HepG2 (cell line): Measurements from ENCODE around the gene CPS1. TPM values are rescaled to one million over a fixed set of nuclear protein-coding genes. Genes with fewer than 3 reads are reported as not detected.

ENCODE experiments used
- ATAC-seq: fragments of 200-7000 bp; cut with Tn5 transposase; 3 replicates; pipeline ENCODE4 v1.9.1; 2020; ENCODE audit warnings: mild to moderate bottlenecking, moderate library complexity
- BruUV-seq: library from RNA; stranded (reverse); fragments of 400-500 nt; replicated peaks from 2 replicates; lab custom pipeline; 2021; lab: Mats Ljungman, UMichigan
- CTCF ChIA-PET: fragments of 300-600 bp; formaldehyde crosslinking; extraction: SDS; loops from one replicate; lab custom pipeline; 2021; ENCODE audit warnings: low total read pairs, inconsistent platforms, low intra/inter-chr PET ratio; lab: Yijun Ruan, JAX
- POLR2A ChIA-PET: fragments of 350-600 bp; sonication (Branson Sonifier 250); formaldehyde crosslinking; loops from one replicate; lab custom pipeline; 2020; ENCODE audit warnings: antibody characterized with exemption, inconsistent platforms; lab: Yijun Ruan, JAX
- DNase-seq: peaks from one replicate; pipeline ENCODE4 v3.0.0-alpha.2; 2015; ENCODE audit warnings: low spot score
- FAIRE-seq: peaks from 3 replicates; lab custom pipeline; 2011; peaks lifted over from hg19 to GRCh38; lab: Jason Lieb, UNC
- H2AFZ ChIP-seq: one replicate; pipeline ENCODE4 v1.6.1; 2011; ENCODE audit warnings: low read length, inconsistent platforms
- H3K27ac ChIP-seq: fragments of 300-600 bp; 3 replicates; pipeline ENCODE4 v1.8.0; 2011; ENCODE audit warnings: mixed run types, mild to moderate bottlenecking, mixed read lengths, low read length, inconsistent platforms; ENCODE audit not compliant: insufficient read depth; ENCODE audit errors: extremely low read length
- H3K27me3 ChIP-seq, 2 experiments: fragments of 200-600 bp in 1 of 2; 2 replicates in 1 of 2; 3 replicates in 1 of 2; pipeline versions ENCODE4 v1.6.0 to v1.8.0; 2011; ENCODE audit warnings: low read length in 2 of 2, mild to moderate bottlenecking in 2 of 2, moderate library complexity in 2 of 2, inconsistent platforms in 1 of 2; ENCODE audit not compliant: insufficient read depth in 2 of 2, control insufficient read depth in 1 of 2
- H3K36me3 ChIP-seq, 2 experiments: fragments of 200-600 bp in 1 of 2; replicated peaks in 1 of 2; 2 replicates in 1 of 2; 3 replicates in 1 of 2; pipeline versions ENCODE4 v1.5.1 to v1.8.0; 2011; ENCODE audit warnings: low read length in 2 of 2, inconsistent platforms in 1 of 2; ENCODE audit not compliant: insufficient read depth in 2 of 2, control insufficient read depth in 1 of 2
- H3K4me1 ChIP-seq: 2 replicates; pipeline ENCODE4 v1.5.1; 2012; ENCODE audit warnings: low read length, inconsistent platforms; ENCODE audit not compliant: insufficient read depth
- H3K4me2 ChIP-seq: 2 replicates; pipeline ENCODE4 v1.6.0; 2011; ENCODE audit warnings: low read depth, low read length, inconsistent platforms
- H3K4me3 ChIP-seq, 3 experiments: fragments of 200-600 bp in 1 of 3; sonication (generic), shearing (Covaris generic) in 1 of 3; replicated peaks in 1 of 3; 2 replicates each; pipeline ENCODE4 v1.5.1; 2011 to 2016; ENCODE audit warnings: low read length in 3 of 3, inconsistent platforms in 2 of 3, low read depth in 2 of 3, mild to moderate bottlenecking in 2 of 3, control low read depth in 1 of 3, mixed read lengths in 1 of 3; ENCODE audit not compliant: insufficient read depth in 1 of 3
- H3K79me2 ChIP-seq: one replicate; pipeline ENCODE4 v1.6.1; 2011; ENCODE audit warnings: low read length, inconsistent platforms; ENCODE audit not compliant: insufficient read depth
- H3K9ac ChIP-seq: 2 replicates; pipeline ENCODE4 v1.6.0; 2011; ENCODE audit warnings: mild to moderate bottlenecking, low read depth, low read length, inconsistent platforms; ENCODE audit not compliant: insufficient read depth
- H3K9me3 ChIP-seq: 2 replicates; pipeline ENCODE4 v1.5.1; 2012; ENCODE audit warnings: mild to moderate bottlenecking, low read length
- H4K20me1 ChIP-seq: 2 replicates; pipeline ENCODE4 v1.6.0; 2011; ENCODE audit warnings: inconsistent platforms, mild to moderate bottlenecking, low read length, moderate library complexity; ENCODE audit not compliant: insufficient read depth
- ATM ChIP-seq: fragments of 450-650 bp; IDR thresholded peaks from 2 replicates; pipeline ENCODE4 v1.7.1; 2017; ENCODE audit warnings: mild to moderate bottlenecking, borderline replicate concordance
- FOXP1 ChIP-seq, 2 experiments: fragments of 450-650 bp in 1 of 2; IDR thresholded peaks; 2 replicates each; pipeline ENCODE4 v1.6.1; 2017 to 2018; ENCODE audit warnings: antibody characterized with exemption in 1 of 2
- HOXA5 ChIP-seq: sonication (generic); formaldehyde crosslinking; IDR thresholded peaks from 2 replicates; pipeline ENCODE4 v1.4.0; 2020; ENCODE audit warnings: missing genetic modification reagents
- SKI ChIP-seq: fragments of 450-650 bp; IDR thresholded peaks from one replicate; pipeline ENCODE4 v1.6.1; 2018; ENCODE audit warnings: mild to moderate bottlenecking; ENCODE audit not compliant: partially characterized antibody
- SMARCE1 ChIP-seq: fragments of 450-650 bp; IDR thresholded peaks from 2 replicates; pipeline ENCODE4 v1.6.1; 2017; ENCODE audit warnings: borderline replicate concordance
- U2AF2 ChIP-seq: fragments of 200-400 bp; formaldehyde crosslinking; IDR thresholded peaks from 2 replicates; pipeline ENCODE4 v1.6.1; 2017; ENCODE audit warnings: low read depth, mild to moderate bottlenecking, low read length
- ZBTB44 ChIP-seq: sonication (generic); formaldehyde crosslinking; IDR thresholded peaks from 2 replicates; pipeline ENCODE4 v1.4.0; 2020; ENCODE audit warnings: missing genetic modification reagents
- ZFP62 ChIP-seq: sonication (generic); formaldehyde crosslinking; IDR thresholded peaks from 2 replicates; pipeline ENCODE4 v1.4.0; 2020; ENCODE audit warnings: missing genetic modification reagents
- ZNF333 ChIP-seq: sonication (generic); formaldehyde crosslinking; IDR thresholded peaks from 2 replicates; pipeline ENCODE4 v1.4.0; 2020; ENCODE audit warnings: mild to moderate bottlenecking, missing genetic modification reagents, borderline replicate concordance
- ZNF441 ChIP-seq: sonication (generic); formaldehyde crosslinking; IDR thresholded peaks from 2 replicates; pipeline ENCODE4 v1.7.0; 2021; ENCODE audit warnings: missing genetic modification reagents, borderline replicate concordance
- ZNF784 ChIP-seq: sonication (generic); formaldehyde crosslinking; IDR thresholded peaks from 2 replicates; pipeline ENCODE4 v1.5.1; 2020; ENCODE audit warnings: missing genetic modification reagents, mild to moderate bottlenecking, borderline replicate concordance
- WGBS: methylation state at CpG from one replicate; pipeline ENCODE4 v1.1.6; 2017; ENCODE audit warnings: low lambda C conversion rate; 5-methylcytosine and 5-hydroxymethylcytosine counted together
- in situ Hi-C: cut with HindIII; loops from 2 replicates; pipeline ENCODE4 v1.10.0; 2017; ENCODE audit warnings: low pct_unique_long_range_greater_than_20kb; ENCODE audit not compliant: extremely low pct_ligation_motif_present
- intact Hi-C: fragments of 100-400 bp; cut with micrococcal nuclease; formaldehyde crosslinking; loops from one replicate; pipeline ENCODE4 v1.10.0; 2022; ENCODE audit not compliant: unreplicated experiment
- polyA plus RNA-seq, 8 experiments: library from polyadenylated mRNA; depleted of rRNA in 3 of 8; stranded (reverse) in 7 of 8; unstranded in 1 of 8; fragments of >200 nt; fragmentation: Illumina TruSeq in 4 of 8; extraction: Trizol in 4 of 8; gene quantifications; 2 replicates each; pipeline versions ENCODE4 v1.2.1 to v1.2.3, GENCODE V29; 2011 to 2016; ENCODE audit warnings: low read depth in 4 of 8, missing spikeins in 1 of 8, mixed read lengths in 1 of 8; ENCODE audit not compliant: insufficient read depth in 1 of 8
- total RNA-seq, 5 experiments: library from RNA; depleted of rRNA; stranded (reverse); fragments of >200 nt; fragmentation: Illumina TruSeq; extraction: Trizol; gene quantifications; 2 replicates each; pipeline ENCODE4 v1.2.3, GENCODE V29; 2016; ENCODE audit warnings: low read depth in 1 of 5

CPS1 gene
- total and polyA plus RNA-seq, 2 of the 13 experiments (the other 11 are each of a cell fraction or from before 2014, with no cell fraction given): 24.4 to 51.7 TPM

- no peak for DNase-seq
- no peak for ATAC-seq
- CTCF ChIA-PET: no interaction called here
These were observed 114.7 kb downstream of the CPS1 start for GRCh38 chr2:210671065-210671464.

More at GRCh38 chr2:210671065-210671464, 114.7 kb downstream of the CPS1 start:
- no peaks in the 10 kb centered on the region for H4K20me1 ChIP-seq
- H3K79me2 ChIP-seq: no peaks in the 10 kb centered on the region
- no peak overlapping the region for H3K9ac ChIP-seq
- no peak overlapping the region for H3K4me3 ChIP-seq
- no peaks in the 10 kb centered on the region for H3K27me3 ChIP-seq
- H3K4me1 ChIP-seq: peaks cover 10% of the 10 kb centered on the region
- no peaks in the 10 kb centered on the region for H3K9me3 ChIP-seq
- 89% methylated on average over 3 of the region's 3 CpGs for WGBS
- FAIRE-seq: no peak
- H3K4me2 ChIP-seq: no peak overlapping the region
- no TSS peak for BruUV-seq
- TF ChIP-seq ZNF441 (CRISPR knock-in tag) (no peak), ZBTB44 (no peak), SKI (no peak), ZFP62 (CRISPR knock-in tag) (no peak), SMARCE1 (no peak), ATM (no peak), U2AF2 (no peak), ZNF784 (CRISPR knock-in tag) (no peak), ZNF333 (CRISPR knock-in tag) (no peak), HOXA5 (no peak), FOXP1 (IDR thresholded peaks at IDR 0.05) (no peak), FOXP1 (CRISPR knock-in tag; IDR thresholded peaks at IDR 0.05) (no peak)
- in situ Hi-C loops: loop anchor here (25.0 kb wide), 1 partner anchor 366 kb away; no protein-coding TSS in a partner anchor
- no peak overlapping the region for H3K27ac ChIP-seq
- POLR2A ChIA-PET: no interaction called here
- intact Hi-C loops: no loop called here
- 0 out of 5 replicates have a peak, but pooled peaks cover 0 to 2% of the 10 kb centered on the region in 2 experiments for H3K36me3 ChIP-seq
- H2AFZ ChIP-seq: no peak overlapping the region
